ENCODE results near the gene ANXA3. TPM values are rescaled to one million over a fixed set of nuclear protein-coding genes. Genes with fewer than 3 reads are reported as not detected.

ANXA3 gene
- total RNA-seq, 1 experiment from 2014 or later, result 12.0 TPM

DNA sequence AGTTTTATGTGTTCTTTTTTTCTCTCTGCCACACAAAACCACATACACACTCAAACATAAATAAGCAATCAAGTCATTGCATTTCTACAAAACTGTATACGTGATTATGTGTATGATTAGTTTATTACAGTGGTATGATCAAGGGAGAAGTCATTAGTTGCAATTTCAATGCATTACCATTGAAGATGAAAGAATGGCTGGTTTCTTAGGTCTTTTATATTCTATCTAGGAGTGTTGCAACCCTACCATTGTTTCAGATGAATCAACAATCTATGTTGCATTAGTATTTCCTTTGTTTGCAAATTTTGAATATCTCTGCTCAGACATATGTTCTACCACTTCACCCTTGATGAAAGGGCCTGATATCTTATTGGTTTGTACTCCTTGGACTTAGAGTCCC, 6.8 kb downstream of the ANXA3 start (continued):
- TF ChIP-seq, protein P1, sequence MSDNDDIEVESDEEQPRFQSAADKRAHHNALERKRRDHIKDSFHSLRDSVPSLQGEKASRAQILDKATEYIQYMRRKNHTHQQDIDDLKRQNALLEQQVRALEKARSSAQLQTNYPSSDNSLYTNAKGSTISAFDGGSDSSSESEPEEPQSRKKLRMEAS (CRISPR knock-in tag; IDR thresholded peaks at IDR 0.05), result no peak
- TF ChIP-seq NFE2L1 (CRISPR knock-in tag; IDR thresholded peaks at IDR 0.05) (no peak), SOX15 (CRISPR knock-in tag; IDR thresholded peaks at IDR 0.05) (no peak), OVOL2 (CRISPR knock-in tag; IDR thresholded peaks at IDR 0.05; ENCODE audit: borderline replicate concordance) (no peak)

- Mint-ChIP-seq H3K4me3 (no peak overlapping the region), H3K27ac (no peak overlapping the region), H3K4me1 (peaks cover 37% of the 10 kb centered on the region), H3K27me3 (ENCODE audit: low read depth) (no peaks in the 10 kb centered on the region), H3K36me3 (no peaks in the 10 kb centered on the region; the same call in 1 of the 2 replicates), H3K9me3 (no peaks in the 10 kb centered on the region)
- CTCF ChIA-PET, result interaction anchor here (1.3 kb wide), 1 partner anchor 32 kb away, joined by 3 read pairs; no protein-coding TSS in a partner anchor
- no peak for DNase-seq (ENCODE audit: low spot score)
- POLR2A ChIA-PET, result no interaction called here
- ATAC-seq, result peak; percentile 29; the same call in 1 of the 2 replicates
- no peak for TF ChIP-seq JUN (CRISPR knock-in tag; IDR thresholded peaks at IDR 0.05)
- TF ChIP-seq, protein P2, sequence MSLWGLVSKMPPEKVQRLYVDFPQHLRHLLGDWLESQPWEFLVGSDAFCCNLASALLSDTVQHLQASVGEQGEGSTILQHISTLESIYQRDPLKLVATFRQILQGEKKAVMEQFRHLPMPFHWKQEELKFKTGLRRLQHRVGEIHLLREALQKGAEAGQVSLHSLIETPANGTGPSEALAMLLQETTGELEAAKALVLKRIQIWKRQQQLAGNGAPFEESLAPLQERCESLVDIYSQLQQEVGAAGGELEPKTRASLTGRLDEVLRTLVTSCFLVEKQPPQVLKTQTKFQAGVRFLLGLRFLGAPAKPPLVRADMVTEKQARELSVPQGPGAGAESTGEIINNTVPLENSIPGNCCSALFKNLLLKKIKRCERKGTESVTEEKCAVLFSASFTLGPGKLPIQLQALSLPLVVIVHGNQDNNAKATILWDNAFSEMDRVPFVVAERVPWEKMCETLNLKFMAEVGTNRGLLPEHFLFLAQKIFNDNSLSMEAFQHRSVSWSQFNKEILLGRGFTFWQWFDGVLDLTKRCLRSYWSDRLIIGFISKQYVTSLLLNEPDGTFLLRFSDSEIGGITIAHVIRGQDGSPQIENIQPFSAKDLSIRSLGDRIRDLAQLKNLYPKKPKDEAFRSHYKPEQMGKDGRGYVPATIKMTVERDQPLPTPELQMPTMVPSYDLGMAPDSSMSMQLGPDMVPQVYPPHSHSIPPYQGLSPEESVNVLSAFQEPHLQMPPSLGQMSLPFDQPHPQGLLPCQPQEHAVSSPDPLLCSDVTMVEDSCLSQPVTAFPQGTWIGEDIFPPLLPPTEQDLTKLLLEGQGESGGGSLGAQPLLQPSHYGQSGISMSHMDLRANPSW (CRISPR knock-in tag; conservative IDR thresholded peaks at IDR 0.05; ENCODE audit: low read depth), result no peak
- TF ChIP-seq TCF7 (CRISPR knock-in tag; IDR thresholded peaks at IDR 0.05; ENCODE audit: low read depth), result no peak
- no peak for TF ChIP-seq E2F1 (CRISPR knock-in tag; IDR thresholded peaks at IDR 0.05)
- no peak for TF ChIP-seq OVOL2 (CRISPR knock-in tag; IDR thresholded peaks at IDR 0.05; ENCODE audit: borderline replicate concordance)
- no peak for TF ChIP-seq PRDM15 (CRISPR knock-in tag; IDR thresholded peaks at IDR 0.05)
- TF ChIP-seq, protein P3, sequence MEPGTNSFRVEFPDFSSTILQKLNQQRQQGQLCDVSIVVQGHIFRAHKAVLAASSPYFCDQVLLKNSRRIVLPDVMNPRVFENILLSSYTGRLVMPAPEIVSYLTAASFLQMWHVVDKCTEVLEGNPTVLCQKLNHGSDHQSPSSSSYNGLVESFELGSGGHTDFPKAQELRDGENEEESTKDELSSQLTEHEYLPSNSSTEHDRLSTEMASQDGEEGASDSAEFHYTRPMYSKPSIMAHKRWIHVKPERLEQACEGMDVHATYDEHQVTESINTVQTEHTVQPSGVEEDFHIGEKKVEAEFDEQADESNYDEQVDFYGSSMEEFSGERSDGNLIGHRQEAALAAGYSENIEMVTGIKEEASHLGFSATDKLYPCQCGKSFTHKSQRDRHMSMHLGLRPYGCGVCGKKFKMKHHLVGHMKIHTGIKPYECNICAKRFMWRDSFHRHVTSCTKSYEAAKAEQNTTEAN (CRISPR knock-in tag; IDR thresholded peaks at IDR 0.05), result no peak
- no peak for TF ChIP-seq ATF1 (CRISPR knock-in tag; IDR thresholded peaks at IDR 0.05)
- no peak for TF ChIP-seq RORB (CRISPR knock-in tag; IDR thresholded peaks at IDR 0.05)
- TF ChIP-seq HMGA2 (CRISPR knock-in tag; IDR thresholded peaks at IDR 0.05), result no peak
- TF ChIP-seq EMX1 (CRISPR knock-in tag; IDR thresholded peaks at IDR 0.05), result no peak
- no peak for TF ChIP-seq USF1 (CRISPR knock-in tag; IDR thresholded peaks at IDR 0.05)
- TF ChIP-seq GABPB1 (CRISPR knock-in tag; IDR thresholded peaks at IDR 0.05), result no peak
- TF ChIP-seq SMAD4 (CRISPR knock-in tag; IDR thresholded peaks at IDR 0.05), result no peak
- TF ChIP-seq, protein P4, sequence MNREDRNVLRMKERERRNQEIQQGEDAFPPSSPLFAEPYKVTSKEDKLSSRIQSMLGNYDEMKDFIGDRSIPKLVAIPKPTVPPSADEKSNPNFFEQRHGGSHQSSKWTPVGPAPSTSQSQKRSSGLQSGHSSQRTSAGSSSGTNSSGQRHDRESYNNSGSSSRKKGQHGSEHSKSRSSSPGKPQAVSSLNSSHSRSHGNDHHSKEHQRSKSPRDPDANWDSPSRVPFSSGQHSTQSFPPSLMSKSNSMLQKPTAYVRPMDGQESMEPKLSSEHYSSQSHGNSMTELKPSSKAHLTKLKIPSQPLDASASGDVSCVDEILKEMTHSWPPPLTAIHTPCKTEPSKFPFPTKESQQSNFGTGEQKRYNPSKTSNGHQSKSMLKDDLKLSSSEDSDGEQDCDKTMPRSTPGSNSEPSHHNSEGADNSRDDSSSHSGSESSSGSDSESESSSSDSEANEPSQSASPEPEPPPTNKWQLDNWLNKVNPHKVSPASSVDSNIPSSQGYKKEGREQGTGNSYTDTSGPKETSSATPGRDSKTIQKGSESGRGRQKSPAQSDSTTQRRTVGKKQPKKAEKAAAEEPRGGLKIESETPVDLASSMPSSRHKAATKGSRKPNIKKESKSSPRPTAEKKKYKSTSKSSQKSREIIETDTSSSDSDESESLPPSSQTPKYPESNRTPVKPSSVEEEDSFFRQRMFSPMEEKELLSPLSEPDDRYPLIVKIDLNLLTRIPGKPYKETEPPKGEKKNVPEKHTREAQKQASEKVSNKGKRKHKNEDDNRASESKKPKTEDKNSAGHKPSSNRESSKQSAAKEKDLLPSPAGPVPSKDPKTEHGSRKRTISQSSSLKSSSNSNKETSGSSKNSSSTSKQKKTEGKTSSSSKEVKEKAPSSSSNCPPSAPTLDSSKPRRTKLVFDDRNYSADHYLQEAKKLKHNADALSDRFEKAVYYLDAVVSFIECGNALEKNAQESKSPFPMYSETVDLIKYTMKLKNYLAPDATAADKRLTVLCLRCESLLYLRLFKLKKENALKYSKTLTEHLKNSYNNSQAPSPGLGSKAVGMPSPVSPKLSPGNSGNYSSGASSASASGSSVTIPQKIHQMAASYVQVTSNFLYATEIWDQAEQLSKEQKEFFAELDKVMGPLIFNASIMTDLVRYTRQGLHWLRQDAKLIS (CRISPR knock-in tag; IDR thresholded peaks at IDR 0.05; ENCODE audit: borderline replicate concordance), result no peak
- no peak for TF ChIP-seq ZNF317 (CRISPR knock-in tag; IDR thresholded peaks at IDR 0.05; ENCODE audit: borderline replicate concordance, low read depth)
- TF ChIP-seq, protein P5, sequence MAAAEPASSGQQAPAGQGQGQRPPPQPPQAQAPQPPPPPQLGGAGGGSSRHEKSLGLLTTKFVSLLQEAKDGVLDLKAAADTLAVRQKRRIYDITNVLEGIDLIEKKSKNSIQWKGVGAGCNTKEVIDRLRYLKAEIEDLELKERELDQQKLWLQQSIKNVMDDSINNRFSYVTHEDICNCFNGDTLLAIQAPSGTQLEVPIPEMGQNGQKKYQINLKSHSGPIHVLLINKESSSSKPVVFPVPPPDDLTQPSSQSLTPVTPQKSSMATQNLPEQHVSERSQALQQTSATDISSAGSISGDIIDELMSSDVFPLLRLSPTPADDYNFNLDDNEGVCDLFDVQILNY (CRISPR knock-in tag; IDR thresholded peaks at IDR 0.05), result no peak
These were observed 8.9 kb downstream of the ANXA3 start for GRCh38 chr4:78560296-78560963.
